NOMO-1 treated with dmso at 0.1 percent for 144 hours (cell line): ENCODE data around the gene KIF3C.
"Not testable (repeated sequence)": the region's sequence is repeated elsewhere in the genome, so short reads cannot be mapped to it uniquely, and the experiment has no call there.

ENCODE experiments used
- DNase-seq: peaks from one replicate; lab custom pipeline; 2025; ENCODE audit not compliant: unreplicated experiment; lab: John Stamatoyannopoulos, UW

KIF3C gene

GRCh38 chr2:25982273-25982967 lies at the start of gene KIF3C:
KIF3C (minus strand) TSS chr2:25982497; CDS start chr2:25981917, 580 bp downstream.
- DNase-seq: peak; percentile 46

GRCh38 chr2:26028083-26028482 lies 45.8 kb upstream of the KIF3C start:
- DNase-seq: not testable (repeated sequence)

GRCh38 chr2:26025509-26025908 lies 43.2 kb upstream of the KIF3C start:
- no peak for DNase-seq

GRCh38 chr2:26024260-26024659 lies 42.0 kb upstream of the KIF3C start:
- DNase-seq: no peak

GRCh38 chr2:26020231-26020640 lies 37.9 kb upstream of the KIF3C start:
- no peak for DNase-seq

- no peak for DNase-seq
Observed at GRCh38 chr2:26018184-26019055, 36.1 kb upstream of the KIF3C start.

- no peak for DNase-seq
Observed at GRCh38 chr2:26017464-26018183, 35.3 kb upstream of the KIF3C start.

- DNase-seq: not testable (repeated sequence)
Observed at GRCh38 chr2:26016706-26017045, 34.4 kb upstream of the KIF3C start.

- DNase-seq: no peak
Observed at GRCh38 chr2:26016012-26016705, 33.9 kb upstream of the KIF3C start.

GRCh38 chr2:26013668-26014067 lies 31.4 kb upstream of the KIF3C start:
- DNase-seq: no peak

- no peak for DNase-seq
Observed at GRCh38 chr2:26011990-26012856, 29.9 kb upstream of the KIF3C start.

GRCh38 chr2:26011609-26011989 lies 29.3 kb upstream of the KIF3C start:
- DNase-seq: no peak

GRCh38 chr2:26010943-26011342 lies 28.6 kb upstream of the KIF3C start:
- no peak for DNase-seq

- DNase-seq: no peak
Observed at GRCh38 chr2:26009567-26009963, 27.3 kb upstream of the KIF3C start.

GRCh38 chr2:26008851-26009566 lies 26.7 kb upstream of the KIF3C start:
- DNase-seq: peak; percentile 99

- DNase-seq: no peak
Observed at GRCh38 chr2:26008095-26008494, 25.8 kb upstream of the KIF3C start.

GRCh38 chr2:26002632-26003310 lies 20.5 kb upstream of the KIF3C start:
- DNase-seq: peak; percentile 85

GRCh38 chr2:26001743-26002351 lies 19.6 kb upstream of the KIF3C start:
- no peak for DNase-seq
